Uterus (tissue), 4 donors: ENCODE data around the gene KYNU. TPM values are rescaled to one million over a fixed set of nuclear protein-coding genes. Genes with fewer than 3 reads are reported as not detected.

Source experiments
- DNase-seq, 2 donors: peaks; one replicate each; pipeline ENCODE4 v3.0.0-alpha.2; 2019 to 2020
- H3K27ac ChIP-seq, 2 donors: fragments of 200-600 bp; sonication (generic); 1 replicate in 1 of 2; 2 replicates in 1 of 2; pipeline ENCODE4 v1.5.1; 2016 to 2018
- H3K27me3 ChIP-seq, 2 donors: fragments of 200-600 bp; sonication (generic); one replicate each; pipeline ENCODE4 v1.5.1; 2018 to 2019; ENCODE audit warnings: control low read depth in 1 of 2
- H3K36me3 ChIP-seq, 2 donors: fragments of 200-600 bp; sonication (generic); one replicate each; pipeline ENCODE4 v1.5.1; 2019; ENCODE audit warnings: control low read depth in 1 of 2
- H3K4me1 ChIP-seq, 2 donors: fragments of 200-600 bp; sonication (generic); one replicate each; pipeline ENCODE4 v1.5.1; 2018 to 2019; ENCODE audit warnings: control low read depth in 1 of 2
- H3K4me3 ChIP-seq, 2 donors: fragments of 200-600 bp; sonication (generic); 1 replicate in 1 of 2; 2 replicates in 1 of 2; pipeline ENCODE4 v1.5.1; 2018 to 2019; ENCODE audit warnings: mild to moderate bottlenecking in 1 of 2
- H3K9me3 ChIP-seq, 2 donors: fragments of 200-600 bp; sonication (generic); one replicate each; pipeline ENCODE4 v1.5.1; 2019; ENCODE audit warnings: control low read depth in 1 of 2
- CTCF ChIP-seq, 4 experiments: fragments of 200-600 bp in 2 of 4; fragments of 450-650 bp in 2 of 4; sonication (generic) in 2 of 4; IDR thresholded peaks; one replicate each; pipeline ENCODE4 v1.5.1; 2016 to 2019; ENCODE audit warnings: antibody characterized with exemption in 4 of 4, mild to moderate bottlenecking in 2 of 4, moderate library complexity in 1 of 4
- POLR2A ChIP-seq, 2 donors: fragments of 450-650 bp; IDR thresholded peaks; one replicate each; pipeline ENCODE4 v1.6.1; 2016; ENCODE audit warnings: antibody characterized with exemption in 2 of 2, mild to moderate bottlenecking in 1 of 2, moderate library complexity in 1 of 2
- intact Hi-C: fragments of 100-400 bp; cut with DNase I; formaldehyde crosslinking; loops from one replicate; pipeline ENCODE4 v1.15.1; 2023; ENCODE audit warnings: low total_unique reads
- total RNA-seq, 4 donors: library from RNA; depleted of rRNA in 3 of 4; stranded (reverse); fragments of >200 nt in 3 of 4; gene quantifications; one replicate each; pipeline versions ENCODE4 v1.1.0 to v1.2.4, GENCODE V29; 2014 to 2023
- donor health status: DM: yes; HTN: yes; CAD: no.

Gene KYNU
- total RNA-seq, 4 donors from 2014 or later, result 1.9 to 5.3 (median 2.1) TPM; not detected in 1

- Histone ChIP-seq H3K4me1 (no peaks in the 10 kb centered on the region), H3K27ac (no peak overlapping the region), H3K9me3 (no peaks in the 10 kb centered on the region), H3K27me3 (no peaks in the 10 kb centered on the region), H3K36me3 (no peaks in the 10 kb centered on the region), H3K4me3 (no peak overlapping the region)
- intact Hi-C loops, result no loop called here
- no peak for DNase-seq
- no peak for TF ChIP-seq CTCF (IDR thresholded peaks at IDR 0.05)
- TF ChIP-seq POLR2A (IDR thresholded peaks at IDR 0.05), result no peak
Measured at GRCh38 chr2:142914507-142915313, 37.2 kb downstream of the KYNU start.

- H3K9me3 ChIP-seq, result no peaks in the 10 kb centered on the region
- no peak overlapping the region for H3K4me3 ChIP-seq
- H3K27me3 ChIP-seq, result no peaks in the 10 kb centered on the region
- intact Hi-C loops, result no loop called here
- no peak for DNase-seq
- no peak for TF ChIP-seq POLR2A (IDR thresholded peaks at IDR 0.05)
- no peak for TF ChIP-seq CTCF (IDR thresholded peaks at IDR 0.05)
- no peaks in the 10 kb centered on the region for H3K4me1 ChIP-seq
- H3K36me3 ChIP-seq, result no peaks in the 10 kb centered on the region
- H3K27ac ChIP-seq, result no peak overlapping the region
Measured at GRCh38 chr2:142915502-142915901, 38.0 kb downstream of the KYNU start.

- Histone ChIP-seq H3K9me3 (no peaks in the 10 kb centered on the region), H3K4me3 (no peak overlapping the region), H3K27ac (no peak overlapping the region), H3K4me1 (no peaks in the 10 kb centered on the region), H3K36me3 (no peaks in the 10 kb centered on the region), H3K27me3 (no peaks in the 10 kb centered on the region)
- intact Hi-C loops, result no loop called here
- DNase-seq, result no peak
- TF ChIP-seq CTCF (IDR thresholded peaks at IDR 0.05) (no peak), POLR2A (IDR thresholded peaks at IDR 0.05) (no peak)
Measured at GRCh38 chr2:142918624-142919023, 41.2 kb downstream of the KYNU start.

- Histone ChIP-seq H3K27ac (no peak overlapping the region), H3K4me1 (no peaks in the 10 kb centered on the region), H3K36me3 (no peaks in the 10 kb centered on the region), H3K27me3 (no peaks in the 10 kb centered on the region), H3K9me3 (no peaks in the 10 kb centered on the region), H3K4me3 (no peak overlapping the region)
- intact Hi-C loops, result no loop called here
- DNase-seq, result no peak
- TF ChIP-seq POLR2A (IDR thresholded peaks at IDR 0.05) (no peak), CTCF (IDR thresholded peaks at IDR 0.05) (no peak)
Measured at GRCh38 chr2:142920571-142920970, 43.1 kb downstream of the KYNU start.

- Histone ChIP-seq H3K4me3 (no peak overlapping the region), H3K36me3 (no peaks in the 10 kb centered on the region), H3K4me1 (no peaks in the 10 kb centered on the region), H3K27ac (no peak overlapping the region), H3K27me3 (no peaks in the 10 kb centered on the region), H3K9me3 (no peaks in the 10 kb centered on the region)
- DNase-seq, result no peak
- TF ChIP-seq POLR2A (IDR thresholded peaks at IDR 0.05) (no peak), CTCF (IDR thresholded peaks at IDR 0.05) (no peak)
- intact Hi-C loops, result no loop called here
Measured at GRCh38 chr2:142926445-142926844, 49.0 kb downstream of the KYNU start.
